OCI-LY1 (cell line): Measurements from ENCODE around the gene SFTPB.

Experiments
- EZH2 ChIP-seq: fragments of 200-600 bp; sonication (generic), shearing (Covaris generic); IDR thresholded peaks from 2 replicates; pipeline ENCODE4 v1.8.0; 2017; ENCODE audit warnings: borderline replicate concordance, mixed run types, mild to moderate bottlenecking, antibody characterized with exemption, low read length, moderate library complexity, mixed read lengths
- TF ChIP-seq, protein P1 (sequence below): fragments of 200-600 bp; sonication (generic), shearing (Covaris generic); IDR thresholded peaks from 2 replicates; pipeline ENCODE4 v1.5.1; 2017; ENCODE audit warnings: mild to moderate bottlenecking, antibody characterized with exemption, low read length, moderate library complexity, mixed read lengths

DNA sequence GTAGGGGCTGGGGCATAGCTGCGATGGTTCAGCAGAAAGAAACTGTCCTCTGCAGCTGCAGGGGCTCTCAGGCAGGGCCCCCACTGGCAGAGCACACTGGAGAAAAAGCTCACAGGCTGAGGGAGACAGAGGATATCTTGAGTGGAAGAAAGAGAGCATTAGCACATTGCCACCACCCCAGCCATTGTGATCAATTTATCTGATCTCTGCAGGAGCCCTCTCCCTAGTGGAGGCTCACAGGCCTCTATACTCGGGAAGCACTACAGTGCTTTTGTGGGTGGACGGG lies 801 bp upstream of the SFTPB start:
- TF ChIP-seq, protein P1, sequence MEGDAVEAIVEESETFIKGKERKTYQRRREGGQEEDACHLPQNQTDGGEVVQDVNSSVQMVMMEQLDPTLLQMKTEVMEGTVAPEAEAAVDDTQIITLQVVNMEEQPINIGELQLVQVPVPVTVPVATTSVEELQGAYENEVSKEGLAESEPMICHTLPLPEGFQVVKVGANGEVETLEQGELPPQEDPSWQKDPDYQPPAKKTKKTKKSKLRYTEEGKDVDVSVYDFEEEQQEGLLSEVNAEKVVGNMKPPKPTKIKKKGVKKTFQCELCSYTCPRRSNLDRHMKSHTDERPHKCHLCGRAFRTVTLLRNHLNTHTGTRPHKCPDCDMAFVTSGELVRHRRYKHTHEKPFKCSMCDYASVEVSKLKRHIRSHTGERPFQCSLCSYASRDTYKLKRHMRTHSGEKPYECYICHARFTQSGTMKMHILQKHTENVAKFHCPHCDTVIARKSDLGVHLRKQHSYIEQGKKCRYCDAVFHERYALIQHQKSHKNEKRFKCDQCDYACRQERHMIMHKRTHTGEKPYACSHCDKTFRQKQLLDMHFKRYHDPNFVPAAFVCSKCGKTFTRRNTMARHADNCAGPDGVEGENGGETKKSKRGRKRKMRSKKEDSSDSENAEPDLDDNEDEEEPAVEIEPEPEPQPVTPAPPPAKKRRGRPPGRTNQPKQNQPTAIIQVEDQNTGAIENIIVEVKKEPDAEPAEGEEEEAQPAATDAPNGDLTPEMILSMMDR, result no peak
- TF ChIP-seq EZH2, result no peak
